Stimulated activated CD4-positive, alpha-beta T cell treated with anti-CD3 and anti-CD28 coated beads, Interleukin-4, amount 100 ng/mL, for 4 hours (primary cell): ENCODE measurements around the gene ZBED4.
A peak's percentile ranks its signal among the peaks of the same experiment; 100 is the strongest.
"Not testable (repeated sequence)": the region's sequence is repeated elsewhere in the genome, so short reads cannot be mapped to it uniquely, and the experiment has no call there.

ENCODE experiments used
- DNase-seq, 2 experiments: peaks; one replicate each; pipeline ENCODE4 v3.0.0-alpha.2; 2020

ZBED4 gene

GRCh38 chr22:49852898-49853894 lies at the start of gene ZBED4:
TSS of gene ZBED4 (plus strand) at chr22:49853844. CDS start at chr22:49883663, 29,819 bp downstream.
- peak; percentile 96 to 99 for DNase-seq

GRCh38 chr22:49807129-49807528 lies 46.5 kb upstream of the ZBED4 start:
- DNase-seq, result no peak

- DNase-seq, result peak in 1 of 2 experiments; percentile 26
These were observed 45.6 kb upstream of the ZBED4 start for GRCh38 chr22:49807780-49808708.

- DNase-seq, result no peak
These were observed 43.2 kb upstream of the ZBED4 start for GRCh38 chr22:49810363-49811019.

GRCh38 chr22:49811020-49811791 lies 42.4 kb upstream of the ZBED4 start:
- no peak for DNase-seq

- DNase-seq, result no peak
These were observed 40.8 kb upstream of the ZBED4 start for GRCh38 chr22:49812838-49813237.

- no peak for DNase-seq
These were observed 39.4 kb upstream of the ZBED4 start for GRCh38 chr22:49814164-49814686.

- no peak for DNase-seq
These were observed 38.8 kb upstream of the ZBED4 start for GRCh38 chr22:49814856-49815255.

GRCh38 chr22:49815641-49816091 lies 38.0 kb upstream of the ZBED4 start:
- DNase-seq, result no peak

- DNase-seq, result no peak
These were observed 36.3 kb upstream of the ZBED4 start for GRCh38 chr22:49817359-49817758.

- DNase-seq, result no peak
These were observed 32.7 kb upstream of the ZBED4 start for GRCh38 chr22:49820984-49821383.

- DNase-seq, result not testable (repeated sequence)
These were observed 31.9 kb upstream of the ZBED4 start for GRCh38 chr22:49821741-49822140.

- no peak for DNase-seq
These were observed 30.2 kb upstream of the ZBED4 start for GRCh38 chr22:49823289-49824045.

- no peak for DNase-seq
These were observed 29.3 kb upstream of the ZBED4 start for GRCh38 chr22:49824185-49824925.

GRCh38 chr22:49824936-49825335 lies 28.7 kb upstream of the ZBED4 start:
- DNase-seq, result no peak

- DNase-seq, result no peak
These were observed 28.2 kb upstream of the ZBED4 start for GRCh38 chr22:49825436-49825835.

GRCh38 chr22:49825944-49826602 lies 27.6 kb upstream of the ZBED4 start:
- DNase-seq, result peak; percentile 52 to 69

GRCh38 chr22:49826603-49827270 lies 26.9 kb upstream of the ZBED4 start:
- DNase-seq, result peak in 1 of 2 experiments; percentile 37
